HepG2 (cell line): ENCODE data around the gene MPV17L2. TPM values are rescaled to one million over a fixed set of nuclear protein-coding genes. Genes with fewer than 3 reads are reported as not detected.

Experiments used
- BORCS8-MEF2B ChIP-seq: sonication (generic); formaldehyde crosslinking; IDR thresholded peaks from 2 replicates; pipeline ENCODE4 v1.8.0; 2022; ENCODE audit warnings: mild to moderate bottlenecking, missing genetic modification reagents
- ERF ChIP-seq: IDR thresholded peaks from 2 replicates; pipeline ENCODE4 v1.6.1; 2018; ENCODE audit warnings: missing biosample characterization, missing genetic modification reagents
- FLYWCH1 ChIP-seq: sonication (generic); formaldehyde crosslinking; IDR thresholded peaks from 2 replicates; pipeline ENCODE4 v1.8.1; 2023; ENCODE audit warnings: mild to moderate bottlenecking, missing genetic modification reagents
- FOXA3 ChIP-seq: IDR thresholded peaks from 2 replicates; pipeline ENCODE4 v1.6.1; 2016; ENCODE audit warnings: missing genetic modification reagents, missing compliant biosample characterization
- GATA4 ChIP-seq: sonication (generic); IDR thresholded peaks from 2 replicates; pipeline ENCODE4 v1.6.1; 2016; ENCODE audit warnings: antibody characterized with exemption, low read depth, borderline replicate concordance
- HDAC2 ChIP-seq: sonication (generic); formaldehyde crosslinking; IDR thresholded peaks from 2 replicates; pipeline ENCODE4 v1.4.0; 2020; ENCODE audit warnings: missing genetic modification reagents
- JUND ChIP-seq: sonication (generic); formaldehyde crosslinking; IDR thresholded peaks from 2 replicates; pipeline ENCODE4 v1.8.0; 2022; ENCODE audit warnings: mild to moderate bottlenecking, missing genetic modification reagents
- MAZ ChIP-seq, 2 experiments: sonication (generic) in 1 of 2; formaldehyde crosslinking in 1 of 2; IDR thresholded peaks; 2 replicates each; pipeline versions ENCODE4 v1.5.0 to v1.6.1; 2012 to 2020; ENCODE audit warnings: low read depth in 2 of 2, mild to moderate bottlenecking in 2 of 2, borderline replicate concordance in 1 of 2, improper control_type of control experiment in 1 of 2, low read length in 1 of 2, missing genetic modification reagents in 1 of 2, moderate library complexity in 1 of 2
- MEIS2 ChIP-seq: sonication (generic); formaldehyde crosslinking; IDR thresholded peaks from 2 replicates; pipeline ENCODE4 v1.9.0; 2021; ENCODE audit warnings: mild to moderate bottlenecking, missing genetic modification reagents
- MZF1 ChIP-seq: sonication (generic); formaldehyde crosslinking; IDR thresholded peaks from 2 replicates; pipeline ENCODE4 v1.8.1; 2023; ENCODE audit warnings: mild to moderate bottlenecking, missing genetic modification reagents, borderline replicate concordance
- PITX1 ChIP-seq: sonication (generic); formaldehyde crosslinking; IDR thresholded peaks from 2 replicates; pipeline ENCODE4 v1.5.1; 2020; ENCODE audit warnings: mild to moderate bottlenecking, missing genetic modification reagents
- ZGPAT ChIP-seq: IDR thresholded peaks from 2 replicates; pipeline ENCODE4 v1.6.1; 2016; ENCODE audit warnings: mild to moderate bottlenecking
- ZNF205 ChIP-seq: IDR thresholded peaks from 2 replicates; pipeline ENCODE4 v1.6.1; 2018; ENCODE audit warnings: missing biosample characterization, missing genetic modification reagents
- ZNF260 ChIP-seq: sonication (generic); formaldehyde crosslinking; IDR thresholded peaks from 2 replicates; pipeline ENCODE4 v1.4.0; 2020; ENCODE audit warnings: missing genetic modification reagents, low read depth, mild to moderate bottlenecking, borderline replicate concordance
- ZNF333 ChIP-seq: sonication (generic); formaldehyde crosslinking; IDR thresholded peaks from 2 replicates; pipeline ENCODE4 v1.4.0; 2020; ENCODE audit warnings: mild to moderate bottlenecking, missing genetic modification reagents, borderline replicate concordance
- ZNF784 ChIP-seq: sonication (generic); formaldehyde crosslinking; IDR thresholded peaks from 2 replicates; pipeline ENCODE4 v1.5.1; 2020; ENCODE audit warnings: missing genetic modification reagents, mild to moderate bottlenecking, borderline replicate concordance
- ZNF883 ChIP-seq: sonication (generic); formaldehyde crosslinking; IDR thresholded peaks from 2 replicates; pipeline ENCODE4 v1.5.1; 2020; ENCODE audit warnings: mild to moderate bottlenecking, missing genetic modification reagents; ENCODE audit errors: not compliant biosample characterization
- polyA plus RNA-seq, 8 experiments: library from polyadenylated mRNA; depleted of rRNA in 3 of 8; stranded (reverse) in 7 of 8; unstranded in 1 of 8; fragments of >200 nt; fragmentation: Illumina TruSeq in 4 of 8; extraction: Trizol in 4 of 8; gene quantifications; 2 replicates each; pipeline versions ENCODE4 v1.2.1 to v1.2.3, GENCODE V29; 2011 to 2016; ENCODE audit warnings: low read depth in 4 of 8, missing spikeins in 1 of 8, mixed read lengths in 1 of 8; ENCODE audit not compliant: insufficient read depth in 1 of 8
- total RNA-seq, 5 experiments: library from RNA; depleted of rRNA; stranded (reverse); fragments of >200 nt; fragmentation: Illumina TruSeq; extraction: Trizol; gene quantifications; 2 replicates each; pipeline ENCODE4 v1.2.3, GENCODE V29; 2016; ENCODE audit warnings: low read depth in 1 of 5
- TF ChIP-seq, protein P1 (sequence below): sonication (generic); formaldehyde crosslinking; conservative IDR thresholded peaks from 2 replicates; pipeline ENCODE4 v1.4.0; 2020; ENCODE audit warnings: missing genetic modification reagents
- TF ChIP-seq, protein P2 (sequence below): sonication (generic); formaldehyde crosslinking; IDR thresholded peaks from 2 replicates; pipeline ENCODE4 v1.4.0; 2020; ENCODE audit warnings: mild to moderate bottlenecking, missing genetic modification reagents
- TF ChIP-seq, protein P3 (sequence below): sonication (generic); formaldehyde crosslinking; IDR thresholded peaks from 2 replicates; pipeline ENCODE4 v1.9.0; 2021; ENCODE audit warnings: missing genetic modification reagents, borderline replicate concordance
- TF ChIP-seq, protein P4 (sequence below): sonication (generic); formaldehyde crosslinking; conservative IDR thresholded peaks from 2 replicates; pipeline ENCODE4 v1.4.0; 2020; ENCODE audit warnings: missing genetic modification reagents

Gene MPV17L2
- total and polyA plus RNA-seq, 2 of the 13 experiments (the other 11 are each of a cell fraction or from before 2014, with no cell fraction given), result 13.6 to 16.7 TPM

- TF ChIP-seq ERF (peak; percentile 74), FOXA3 (CRISPR knock-in tag) (no peak; the same call in 1 of the 2 replicates), MEIS2 (0 out of 2 replicates have a peak, but pooled peaks have one; percentile 4), ZNF883 (CRISPR knock-in tag) (no peak), JUND (CRISPR knock-in tag) (no peak), ZGPAT (CRISPR knock-in tag) (peak; percentile 13; the same call in 1 of the 2 replicates), ZNF260 (CRISPR knock-in tag) (no peak), ZNF333 (no peak), MZF1 (no peak), ZNF784 (CRISPR knock-in tag) (no peak), ZNF205 (CRISPR knock-in tag) (no peak), PITX1 (CRISPR knock-in tag) (peak; percentile 71; the same call in 1 of the 2 replicates), BORCS8-MEF2B (CRISPR knock-in tag) (peak; percentile 52), GATA4 (peak; percentile 39; the same call in 1 of the 2 replicates), MAZ (IDR thresholded peaks at IDR 0.05; ENCODE audit: borderline replicate concordance, low read depth, low read length) (no peak; the same call in 1 of the 2 replicates), MAZ (CRISPR knock-in tag; IDR thresholded peaks at IDR 0.05; ENCODE audit: low read depth) (peak; percentile 36; the same call in 1 of the 2 replicates), FLYWCH1 (CRISPR knock-in tag) (no peak), HDAC2 (CRISPR knock-in tag) (no peak; the same call in 1 of the 2 replicates)
- TF ChIP-seq, protein P1, sequence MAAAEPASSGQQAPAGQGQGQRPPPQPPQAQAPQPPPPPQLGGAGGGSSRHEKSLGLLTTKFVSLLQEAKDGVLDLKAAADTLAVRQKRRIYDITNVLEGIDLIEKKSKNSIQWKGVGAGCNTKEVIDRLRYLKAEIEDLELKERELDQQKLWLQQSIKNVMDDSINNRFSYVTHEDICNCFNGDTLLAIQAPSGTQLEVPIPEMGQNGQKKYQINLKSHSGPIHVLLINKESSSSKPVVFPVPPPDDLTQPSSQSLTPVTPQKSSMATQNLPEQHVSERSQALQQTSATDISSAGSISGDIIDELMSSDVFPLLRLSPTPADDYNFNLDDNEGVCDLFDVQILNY (CRISPR knock-in tag), result no peak
- TF ChIP-seq, protein P2, sequence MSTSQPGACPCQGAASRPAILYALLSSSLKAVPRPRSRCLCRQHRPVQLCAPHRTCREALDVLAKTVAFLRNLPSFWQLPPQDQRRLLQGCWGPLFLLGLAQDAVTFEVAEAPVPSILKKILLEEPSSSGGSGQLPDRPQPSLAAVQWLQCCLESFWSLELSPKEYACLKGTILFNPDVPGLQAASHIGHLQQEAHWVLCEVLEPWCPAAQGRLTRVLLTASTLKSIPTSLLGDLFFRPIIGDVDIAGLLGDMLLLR (CRISPR knock-in tag), result no peak
- TF ChIP-seq, protein P3, sequence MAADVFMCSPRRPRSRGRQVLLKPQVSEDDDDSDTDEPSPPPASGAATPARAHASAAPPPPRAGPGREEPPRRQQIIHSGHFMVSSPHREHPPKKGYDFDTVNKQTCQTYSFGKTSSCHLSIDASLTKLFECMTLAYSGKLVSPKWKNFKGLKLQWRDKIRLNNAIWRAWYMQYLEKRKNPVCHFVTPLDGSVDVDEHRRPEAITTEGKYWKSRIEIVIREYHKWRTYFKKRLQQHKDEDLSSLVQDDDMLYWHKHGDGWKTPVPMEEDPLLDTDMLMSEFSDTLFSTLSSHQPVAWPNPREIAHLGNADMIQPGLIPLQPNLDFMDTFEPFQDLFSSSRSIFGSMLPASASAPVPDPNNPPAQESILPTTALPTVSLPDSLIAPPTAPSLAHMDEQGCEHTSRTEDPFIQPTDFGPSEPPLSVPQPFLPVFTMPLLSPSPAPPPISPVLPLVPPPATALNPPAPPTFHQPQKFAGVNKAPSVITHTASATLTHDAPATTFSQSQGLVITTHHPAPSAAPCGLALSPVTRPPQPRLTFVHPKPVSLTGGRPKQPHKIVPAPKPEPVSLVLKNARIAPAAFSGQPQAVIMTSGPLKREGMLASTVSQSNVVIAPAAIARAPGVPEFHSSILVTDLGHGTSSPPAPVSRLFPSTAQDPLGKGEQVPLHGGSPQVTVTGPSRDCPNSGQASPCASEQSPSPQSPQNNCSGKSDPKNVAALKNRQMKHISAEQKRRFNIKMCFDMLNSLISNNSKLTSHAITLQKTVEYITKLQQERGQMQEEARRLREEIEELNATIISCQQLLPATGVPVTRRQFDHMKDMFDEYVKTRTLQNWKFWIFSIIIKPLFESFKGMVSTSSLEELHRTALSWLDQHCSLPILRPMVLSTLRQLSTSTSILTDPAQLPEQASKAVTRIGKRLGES (CRISPR knock-in tag), result no peak
- TF ChIP-seq, protein P4, sequence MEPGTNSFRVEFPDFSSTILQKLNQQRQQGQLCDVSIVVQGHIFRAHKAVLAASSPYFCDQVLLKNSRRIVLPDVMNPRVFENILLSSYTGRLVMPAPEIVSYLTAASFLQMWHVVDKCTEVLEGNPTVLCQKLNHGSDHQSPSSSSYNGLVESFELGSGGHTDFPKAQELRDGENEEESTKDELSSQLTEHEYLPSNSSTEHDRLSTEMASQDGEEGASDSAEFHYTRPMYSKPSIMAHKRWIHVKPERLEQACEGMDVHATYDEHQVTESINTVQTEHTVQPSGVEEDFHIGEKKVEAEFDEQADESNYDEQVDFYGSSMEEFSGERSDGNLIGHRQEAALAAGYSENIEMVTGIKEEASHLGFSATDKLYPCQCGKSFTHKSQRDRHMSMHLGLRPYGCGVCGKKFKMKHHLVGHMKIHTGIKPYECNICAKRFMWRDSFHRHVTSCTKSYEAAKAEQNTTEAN (CRISPR knock-in tag), result no peak
Measured at GRCh38 chr19:18223860-18224524, 31.0 kb downstream of the MPV17L2 start (continued).
